AG04449 (cell line): ENCODE data around the gene EYS.

ENCODE experiments used
- CTCF ChIA-PET: fragments of 350-600 bp; formaldehyde crosslinking; extraction: SDS; loops from one replicate; lab custom pipeline; 2021; ENCODE audit warnings: antibody characterized with exemption; lab: Yijun Ruan, JAX
- POLR2A ChIA-PET: fragments of 400-600, 350-600 bp; formaldehyde crosslinking; extraction: SDS; loops from one replicate; lab custom pipeline; 2020; ENCODE audit warnings: antibody characterized with exemption, inconsistent platforms; lab: Yijun Ruan, JAX
- DNase-seq: peaks from one replicate; pipeline ENCODE4 v3.0.0-alpha.2; 2010; ENCODE audit warnings: low read depth, low spot score
- H3K4me3 ChIP-seq: 2 replicates; pipeline ENCODE4 v1.5.1; 2011; ENCODE audit warnings: low read depth, mild to moderate bottlenecking, control low read depth, low read length
- CTCF ChIP-seq: IDR thresholded peaks from one replicate; pipeline ENCODE4 v1.5.1; 2011; ENCODE audit warnings: mild to moderate bottlenecking, moderate library complexity, low read length, control low read depth, inconsistent platforms; ENCODE audit not compliant: insufficient read depth; ENCODE audit errors: missing control alignments

Gene EYS

GRCh38 chr6:65088575-65088974, 618.5 kb downstream of the EYS start:
- POLR2A ChIA-PET = no interaction called here
- CTCF ChIA-PET = no interaction called here
- no peak for TF ChIP-seq CTCF
- no peak for DNase-seq
- H3K4me3 ChIP-seq = no peak overlapping the region

DNA sequence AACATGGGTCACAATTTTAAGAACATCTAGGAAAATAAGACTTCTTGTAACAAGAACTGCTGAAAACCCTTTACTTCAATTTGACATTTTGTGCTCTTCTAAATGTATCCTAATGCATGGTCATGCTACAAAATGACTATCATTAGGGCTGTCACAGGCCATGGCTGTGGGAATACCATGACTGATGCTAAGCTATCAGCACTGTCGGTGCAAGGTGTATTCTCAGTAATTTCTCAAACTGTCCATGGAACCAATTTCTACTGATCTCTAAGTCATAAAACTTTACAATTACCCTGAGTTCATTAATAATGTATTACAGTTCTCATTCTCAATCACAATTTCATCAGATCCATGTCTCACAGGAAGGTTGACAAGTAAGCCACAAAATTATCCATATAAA, 625.3 kb downstream of the EYS start:
- ChIA-PET CTCF (no interaction called here), POLR2A (no interaction called here)
- TF ChIP-seq CTCF = no peak
- no peak for DNase-seq
- H3K4me3 ChIP-seq = no peak overlapping the region

- no peak for TF ChIP-seq CTCF
- H3K4me3 ChIP-seq = no peak overlapping the region
- no peak for DNase-seq
- ChIA-PET POLR2A (no interaction called here), CTCF (no interaction called here)
Observed at GRCh38 chr6:65075705-65076230, 631.3 kb downstream of the EYS start.

GRCh38 chr6:65072500-65072899, 634.5 kb downstream of the EYS start:
- no peak for DNase-seq
- TF ChIP-seq CTCF = no peak
- CTCF ChIA-PET = no interaction called here
- POLR2A ChIA-PET = no interaction called here
- H3K4me3 ChIP-seq = no peak overlapping the region

GRCh38 chr6:65071480-65071879, 635.5 kb downstream of the EYS start:
- TF ChIP-seq CTCF = no peak
- CTCF ChIA-PET = no interaction called here
- no peak overlapping the region for H3K4me3 ChIP-seq
- DNase-seq = no peak
- POLR2A ChIA-PET = no interaction called here

- TF ChIP-seq CTCF = no peak
- ChIA-PET POLR2A (no interaction called here), CTCF (no interaction called here)
- no peak overlapping the region for H3K4me3 ChIP-seq
- DNase-seq = no peak
Observed at GRCh38 chr6:65064844-65065243, 642.2 kb downstream of the EYS start.
